IMR-90 (cell line): ENCODE data around the gene ISG20L2. TPM values are rescaled to one million over a fixed set of nuclear protein-coding genes. Genes with fewer than 3 reads are reported as not detected.

Experiments used
- ATAC-seq: fragments of 200-7000 bp; cut with Tn5 transposase; 2 replicates; pipeline ENCODE4 v1.9.1; 2020; ENCODE audit warnings: low read depth, mild to moderate bottlenecking, moderate library complexity
- BruUV-seq: library from RNA; stranded (reverse); fragments of 400-500 nt; replicated peaks from 2 replicates; lab custom pipeline; 2021; lab: Mats Ljungman, UMichigan
- CTCF ChIA-PET: fragments of 300-600 bp; formaldehyde crosslinking; extraction: SDS; loops from one replicate; lab custom pipeline; 2021; ENCODE audit warnings: antibody characterized with exemption; lab: Yijun Ruan, JAX
- POLR2A ChIA-PET: fragments of 300-600 bp; sonication (Branson Sonifier 250); formaldehyde crosslinking; loops from one replicate; lab custom pipeline; 2022; ENCODE audit warnings: antibody characterized with exemption; ENCODE audit not compliant: unreplicated experiment; lab: Charles Lee
- DNase-seq: peaks from one replicate; pipeline ENCODE4 v3.0.0; 2013
- H2AFZ ChIP-seq: replicated peaks from 2 replicates; pipeline ENCODE3; 2013; ENCODE audit warnings: low read length, mild to moderate bottlenecking; ENCODE audit not compliant: poor library complexity
- H2AK5ac ChIP-seq: 2 replicates; pipeline ENCODE4 v1.6.1; 2013; ENCODE audit warnings: low read depth, low read length, inconsistent platforms
- H2AK9ac ChIP-seq: replicated peaks from 2 replicates; pipeline ENCODE3; 2013; ENCODE audit warnings: mild to moderate bottlenecking, low read depth, low read length, moderate library complexity; ENCODE audit not compliant: poor library complexity
- H2BK120ac ChIP-seq: 2 replicates; pipeline ENCODE4 v1.6.1; 2013; ENCODE audit warnings: low read depth, low read length, inconsistent platforms
- H2BK15ac ChIP-seq: 3 replicates; pipeline ENCODE4 v1.6.1; 2013; ENCODE audit warnings: low read depth, low read length, inconsistent platforms
- H2BK20ac ChIP-seq: 2 replicates; pipeline ENCODE4 v1.6.1; 2013; ENCODE audit warnings: low read depth, mild to moderate bottlenecking, inconsistent platforms, low read length, moderate library complexity
- H2BK5ac ChIP-seq: 2 replicates; pipeline ENCODE4 v1.6.1; 2013; ENCODE audit warnings: mild to moderate bottlenecking, low read depth, low read length, inconsistent platforms; ENCODE audit not compliant: poor library complexity, severe bottlenecking
- H3K14ac ChIP-seq: replicated peaks from 2 replicates; pipeline ENCODE4 v1.6.1; 2013; ENCODE audit warnings: low read depth, low read length, inconsistent platforms
- H3K18ac ChIP-seq: 2 replicates; pipeline ENCODE4 v1.6.1; 2013; ENCODE audit warnings: low read depth, low read length, control low read depth
- H3K23ac ChIP-seq: 2 replicates; pipeline ENCODE4 v1.6.1; 2013; ENCODE audit warnings: low read depth, low read length, inconsistent platforms
- H3K27ac ChIP-seq: 2 replicates; pipeline ENCODE4 v1.5.1; 2013; ENCODE audit warnings: mild to moderate bottlenecking, control low read depth, low read length; ENCODE audit not compliant: insufficient read depth
- H3K27me3 ChIP-seq: 2 replicates; pipeline ENCODE4 v1.6.1; 2013; ENCODE audit warnings: low read length; ENCODE audit not compliant: control insufficient read depth, insufficient read depth
- H3K36me3 ChIP-seq: 2 replicates; pipeline ENCODE4 v1.6.1; 2013; ENCODE audit warnings: low read length, mixed read lengths; ENCODE audit not compliant: control insufficient read depth, insufficient read depth
- H3K4ac ChIP-seq: 2 replicates; pipeline ENCODE4 v1.6.1; 2013; ENCODE audit warnings: low read depth, low read length, inconsistent platforms
- H3K4me1 ChIP-seq: 2 replicates; pipeline ENCODE4 v1.6.1; 2013; ENCODE audit warnings: low read length, mixed read lengths; ENCODE audit not compliant: control insufficient read depth, insufficient read depth
- H3K4me2 ChIP-seq: 2 replicates; pipeline ENCODE4 v1.6.1; 2013; ENCODE audit warnings: low read depth, mild to moderate bottlenecking, control low read depth, low read length, moderate library complexity
- H3K4me3 ChIP-seq: 2 replicates; pipeline ENCODE4 v1.5.1; 2013; ENCODE audit warnings: low read depth, mild to moderate bottlenecking, control low read depth, low read length, moderate library complexity; ENCODE audit not compliant: insufficient read depth
- H3K56ac ChIP-seq: 2 replicates; pipeline ENCODE4 v1.6.1; 2013; ENCODE audit warnings: low read length, inconsistent platforms; ENCODE audit not compliant: insufficient read depth; ENCODE audit errors: extremely low read depth
- H3K79me1 ChIP-seq, 2 experiments: 2 replicates each; pipeline ENCODE4 v1.6.1; 2013; ENCODE audit warnings: low read length in 2 of 2, inconsistent platforms in 1 of 2, low read depth in 1 of 2
- H3K9ac ChIP-seq: 2 replicates; pipeline ENCODE4 v1.6.1; 2013; ENCODE audit warnings: low read depth, low read length, control low read depth
- H3K9me1 ChIP-seq: 2 replicates; pipeline ENCODE4 v1.6.1; 2013; ENCODE audit warnings: low read length, inconsistent platforms; ENCODE audit not compliant: insufficient read depth
- H3K9me3 ChIP-seq: 2 replicates; pipeline ENCODE4 v1.6.1; 2013; ENCODE audit warnings: low read length; ENCODE audit not compliant: control insufficient read depth, insufficient read depth
- H4K20me1 ChIP-seq: 2 replicates; pipeline ENCODE4 v1.6.1; 2013; ENCODE audit warnings: low read length, inconsistent platforms; ENCODE audit not compliant: insufficient read depth
- H4K5ac ChIP-seq: 2 replicates; pipeline ENCODE4 v1.6.1; 2013; ENCODE audit warnings: mild to moderate bottlenecking, low read depth, low read length, control low read depth
- H4K8ac ChIP-seq, 2 experiments: 2 replicates each; pipeline ENCODE4 v1.6.1; 2013; ENCODE audit warnings: low read depth in 2 of 2, low read length in 2 of 2, control low read depth in 1 of 2, inconsistent platforms in 1 of 2
- H4K91ac ChIP-seq: 2 replicates; pipeline ENCODE4 v1.6.1; 2013; ENCODE audit warnings: low read depth, low read length, inconsistent platforms; ENCODE audit not compliant: insufficient read depth
- BHLHE40 ChIP-seq: fragments of 150-350 bp; IDR thresholded peaks from 2 replicates; pipeline ENCODE4 v1.6.1; 2016; ENCODE audit warnings: mild to moderate bottlenecking, low read depth, low read length
- CEBPB ChIP-seq: IDR thresholded peaks from 2 replicates; pipeline ENCODE4 v1.6.1; 2012; ENCODE audit warnings: low read depth, low read length, improper control_type of control experiment
- CTCF ChIP-seq: conservative IDR thresholded peaks from 2 replicates; pipeline ENCODE4 v1.5.1; 2012; ENCODE audit warnings: mild to moderate bottlenecking, low read depth, low read length, improper control_type of control experiment
- FOS ChIP-seq: fragments of 150-350 bp; IDR thresholded peaks from 2 replicates; pipeline ENCODE4 v1.6.1; 2016; ENCODE audit warnings: low read depth, low read length
- MAZ ChIP-seq: IDR thresholded peaks from 2 replicates; pipeline ENCODE4 v1.6.1; 2012; ENCODE audit warnings: low read depth, mild to moderate bottlenecking, low read length, improper control_type of control experiment, moderate library complexity, borderline replicate concordance
- RAD21 ChIP-seq: IDR thresholded peaks from 2 replicates; pipeline ENCODE4 v1.6.1; 2012; ENCODE audit warnings: low read length, improper control_type of control experiment
- RCOR1 ChIP-seq: IDR thresholded peaks from 2 replicates; pipeline ENCODE4 v1.6.1; 2012; ENCODE audit warnings: mild to moderate bottlenecking, low read length, improper control_type of control experiment; ENCODE audit not compliant: insufficient replicate concordance
- SMC3 ChIP-seq: fragments of 150-350 bp; IDR thresholded peaks from 2 replicates; pipeline ENCODE4 v1.6.1; 2016; ENCODE audit warnings: low read depth, mild to moderate bottlenecking, antibody characterized with exemption, low read length, moderate library complexity
- USF2 ChIP-seq: fragments of 150-350 bp; IDR thresholded peaks from 2 replicates; pipeline ENCODE4 v1.6.1; 2017; ENCODE audit warnings: mild to moderate bottlenecking, antibody characterized with exemption, low read length, low read depth
- WGBS, 2 experiments: methylation state at CpG; one replicate each; pipeline versions ENCODE4 v1.1.5 to v1.1.7; 2013; ENCODE audit warnings: missing lambda C conversion rate in 2 of 2; ENCODE audit not compliant: insufficient read length in 1 of 2; ENCODE audit errors: extremely low coverage in 2 of 2; 5-methylcytosine and 5-hydroxymethylcytosine counted together
- dilution Hi-C: fragments of 300-500 bp; cut with HindIII; formaldehyde crosslinking; loops from one replicate; pipeline ENCODE4 v1.14.3; 2018; ENCODE audit warnings: low sequenced_read_pairs; ENCODE audit not compliant: unreplicated experiment
- in situ Hi-C: fragments of 300-500 bp; cut with MboI; formaldehyde crosslinking; loops from 3 replicates; pipeline ENCODE4 v1.14.3; 2019; ENCODE audit warnings: low sequenced_read_pairs, inconsistent platforms, mixed read lengths
- intact Hi-C: fragments of 100-400 bp; cut with micrococcal nuclease; formaldehyde crosslinking; loops from 2 replicates; pipeline ENCODE4 v1.10.0; 2022
- polyA plus RNA-seq, 3 experiments: library from polyadenylated mRNA; depleted of rRNA; stranded (reverse); fragments of >200 nt; gene quantifications; 2 replicates each; pipeline ENCODE4 v1.2.3, GENCODE V29; 2012; ENCODE audit warnings: low replicate concordance in 1 of 3
- total RNA-seq: library from RNA; depleted of rRNA; stranded (reverse); fragments of >200 nt; gene quantifications from 2 replicates; pipeline ENCODE4 v1.2.3, GENCODE V29; 2012

ISG20L2 gene
- total and polyA plus RNA-seq, 2 of the 4 experiments (the other 2 are of a cell fraction) = 17.0 to 27.3 TPM

DNA sequence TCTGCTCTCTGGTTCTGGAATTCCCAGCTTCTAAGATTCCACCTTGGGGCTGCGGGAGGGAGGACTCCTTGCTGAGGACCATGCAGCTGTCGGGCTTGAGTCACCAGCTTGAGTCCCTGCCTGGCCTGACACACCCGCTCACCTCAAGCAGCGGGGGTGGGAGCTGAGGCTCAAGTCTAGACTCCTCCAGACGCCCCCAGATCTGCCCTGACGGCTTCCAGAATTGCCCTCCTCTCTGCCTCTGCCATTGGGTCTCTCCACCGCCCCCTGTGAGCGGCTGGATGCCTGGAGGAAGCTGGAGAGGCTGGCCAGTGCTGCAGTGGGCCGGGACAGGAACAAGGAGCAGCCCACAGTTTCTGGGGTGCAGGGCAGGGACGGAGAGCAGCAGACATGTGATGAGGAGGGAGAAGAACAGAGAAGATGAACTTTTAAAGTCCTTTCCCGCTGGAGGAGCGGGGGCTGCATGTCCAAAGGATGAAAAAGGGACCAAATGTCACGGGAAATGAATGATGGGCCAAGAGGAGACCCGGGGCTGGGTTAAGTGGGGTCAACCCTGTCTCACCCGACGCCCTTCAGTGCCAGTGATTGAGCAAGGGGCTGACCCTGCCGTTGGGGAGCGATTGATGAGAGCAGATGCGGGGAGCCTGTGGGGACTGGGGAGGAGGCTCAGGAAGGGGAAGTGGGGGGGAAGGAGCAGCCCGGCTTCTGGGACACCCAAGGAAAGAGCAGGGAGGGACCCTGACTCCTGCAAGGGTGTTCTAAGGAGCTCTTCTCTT lies 36.7 kb downstream of the ISG20L2 start:
- TF ChIP-seq RAD21 (no peak), CTCF (0 out of 2 replicates have a peak, but pooled peaks have one; percentile 6), RCOR1 (no peak), CEBPB (no peak), USF2 (no peak), SMC3 (no peak), BHLHE40 (no peak), MAZ (no peak), FOS (no peak)
- H3K4me3 ChIP-seq = no peak overlapping the region
- H3K36me3 ChIP-seq = no peaks in the 10 kb centered on the region
- H4K91ac ChIP-seq = no peak overlapping the region
- no peak overlapping the region for H3K23ac ChIP-seq
- H3K56ac ChIP-seq = no peak overlapping the region
- no peaks in the 10 kb centered on the region for H3K79me1 ChIP-seq
- H4K8ac ChIP-seq = no peak overlapping the region
- DNase-seq = peak; percentile 47
- WGBS, 2 experiments = 46% methylated on average over 14 of the region's 20 CpGs; no CpG with 5 or more reads in 1 of the 2 experiments
- H3K18ac ChIP-seq = no peak overlapping the region
- BruUV-seq = no TSS peak
- no peak overlapping the region for H3K27ac ChIP-seq
- no peak overlapping the region; the same call in 1 of the 2 replicates for H2AK5ac ChIP-seq
- peaks cover 6% of the 10 kb centered on the region; the same call in 1 of the 2 replicates for H3K4me1 ChIP-seq
- no peak overlapping the region for H3K14ac ChIP-seq
- H3K9me1 ChIP-seq = no peaks in the 10 kb centered on the region
- H3K27me3 ChIP-seq = peaks cover 3% of the 10 kb centered on the region; the same call in 1 of the 2 replicates
- ATAC-seq = peak; percentile 6; the same call in 1 of the 2 replicates
- no peak overlapping the region for H2AK9ac ChIP-seq
- H3K9ac ChIP-seq = no peak overlapping the region
- no peak overlapping the region for H2BK15ac ChIP-seq
- H2BK120ac ChIP-seq = no peak overlapping the region
- peak overlapping the region; percentile 6 for H2AFZ ChIP-seq
- ChIA-PET CTCF (interaction anchor here (0.6 to 5.2 kb wide), 4 partner anchors 14 to 169 kb away, joined by 3 to 104 read pairs (median 28); partner anchors contain the start of genes CRABP2, ISG20L2, METTL25B and NTRK1), POLR2A (no interaction called here)
- no peaks in the 10 kb centered on the region for H3K9me3 ChIP-seq
- no peak overlapping the region for H2BK5ac ChIP-seq
- H3K4me2 ChIP-seq = no peak overlapping the region
- intact Hi-C loops (no loop called here), in situ Hi-C loops (loop anchor here (10.0 kb wide), 1 partner anchor 193 kb away; no protein-coding TSS in a partner anchor), dilution Hi-C loops (no loop called here)
- no peak overlapping the region for H2BK20ac ChIP-seq
- no peak overlapping the region for H3K4ac ChIP-seq
- H4K5ac ChIP-seq = no peak overlapping the region
- H4K20me1 ChIP-seq = no peaks in the 10 kb centered on the region
